Activated CD4-positive, alpha-beta memory T cell treated with anti-CD3 and anti-CD28 coated beads, Interleukin-2, amount 10 ng/mL, durations not matched to agents 7 days and 5 days (primary cell): ENCODE data around the gene SMYD3. TPM values are rescaled to one million over a fixed set of nuclear protein-coding genes. Genes with fewer than 3 reads are reported as not detected.

ENCODE experiments used
- CTCF ChIA-PET: fragments of 350-600 bp; sonication (Branson Sonifier 250); formaldehyde crosslinking; loops from one replicate; lab custom pipeline; 2021; ENCODE audit warnings: antibody characterized with exemption, inconsistent platforms; lab: Charles Lee
- POLR2A ChIA-PET: fragments of 350-600 bp; sonication (Branson Sonifier 250); formaldehyde crosslinking; loops from one replicate; lab custom pipeline; 2021; ENCODE audit warnings: antibody characterized with exemption; lab: Charles Lee
- DNase-seq: peaks from one replicate; pipeline ENCODE4 v3.0.0-alpha.2; 2020
- H3K27ac Mint-ChIP-seq: one replicate; pipeline ENCODE4 v1.8.0; 2021; ENCODE audit warnings: mild to moderate bottlenecking, mixed read lengths
- H3K27me3 Mint-ChIP-seq: one replicate; pipeline ENCODE4 v1.8.0; 2021; ENCODE audit warnings: mixed read lengths
- H3K36me3 Mint-ChIP-seq: one replicate; pipeline ENCODE4 v1.8.0; 2021; ENCODE audit warnings: low read depth, mixed read lengths
- H3K4me1 Mint-ChIP-seq: one replicate; pipeline ENCODE4 v1.8.0; 2021; ENCODE audit warnings: mixed read lengths
- H3K4me3 Mint-ChIP-seq: one replicate; pipeline ENCODE4 v1.8.0; 2021; ENCODE audit warnings: mild to moderate bottlenecking, mixed read lengths
- H3K9me3 Mint-ChIP-seq: one replicate; pipeline ENCODE4 v1.8.0; 2021; ENCODE audit warnings: mixed read lengths
- total RNA-seq, 2 experiments: library from RNA; stranded (reverse); gene quantifications; one replicate each; pipeline ENCODE4 v1.2.3, GENCODE V29; 2021

Gene SMYD3
- total RNA-seq, 2 experiments from 2014 or later = 15.5 to 18.7 TPM

- DNase-seq = no peak
- Mint-ChIP-seq H3K4me1 (peaks cover 14% of the 10 kb centered on the region), H3K27me3 (no peaks in the 10 kb centered on the region), H3K4me3 (no peak overlapping the region), H3K27ac (no peak overlapping the region), H3K36me3 (no peaks in the 10 kb centered on the region), H3K9me3 (no peaks in the 10 kb centered on the region)
- POLR2A ChIA-PET = no interaction called here
- CTCF ChIA-PET = no interaction called here
Measured at GRCh38 chr1:246479061-246479460, 28.0 kb downstream of the SMYD3 start.

- Mint-ChIP-seq H3K27me3 (no peaks in the 10 kb centered on the region), H3K4me1 (peaks cover 4% of the 10 kb centered on the region), H3K4me3 (no peak overlapping the region), H3K27ac (no peak overlapping the region), H3K36me3 (no peaks in the 10 kb centered on the region), H3K9me3 (no peaks in the 10 kb centered on the region)
- POLR2A ChIA-PET = no interaction called here
- CTCF ChIA-PET = no interaction called here
- no peak for DNase-seq
Measured at GRCh38 chr1:246477634-246478033, 29.4 kb downstream of the SMYD3 start.

GRCh38 chr1:246476771-246477170 is 30.3 kb downstream of the SMYD3 start:
- Mint-ChIP-seq H3K27ac (no peak overlapping the region), H3K9me3 (no peaks in the 10 kb centered on the region), H3K36me3 (no peaks in the 10 kb centered on the region), H3K4me1 (peaks cover 4% of the 10 kb centered on the region), H3K4me3 (no peak overlapping the region), H3K27me3 (no peaks in the 10 kb centered on the region)
- ChIA-PET POLR2A (no interaction called here), CTCF (no interaction called here)
- DNase-seq = no peak

- Mint-ChIP-seq H3K27me3 (no peaks in the 10 kb centered on the region), H3K4me1 (peaks cover 1% of the 10 kb centered on the region), H3K27ac (no peak overlapping the region), H3K9me3 (no peaks in the 10 kb centered on the region), H3K4me3 (no peak overlapping the region), H3K36me3 (no peaks in the 10 kb centered on the region)
- ChIA-PET CTCF (no interaction called here), POLR2A (no interaction called here)
- no peak for DNase-seq
Measured at GRCh38 chr1:246471688-246472087, 35.4 kb downstream of the SMYD3 start.

- Mint-ChIP-seq H3K27me3 (no peaks in the 10 kb centered on the region), H3K9me3 (no peaks in the 10 kb centered on the region), H3K4me3 (no peak overlapping the region), H3K36me3 (no peaks in the 10 kb centered on the region), H3K4me1 (no peaks in the 10 kb centered on the region), H3K27ac (no peak overlapping the region)
- ChIA-PET POLR2A (no interaction called here), CTCF (no interaction called here)
- no peak for DNase-seq
Measured at GRCh38 chr1:246470585-246470984, 36.5 kb downstream of the SMYD3 start.

- H3K36me3 Mint-ChIP-seq = no peaks in the 10 kb centered on the region
- H3K27ac Mint-ChIP-seq = no peak overlapping the region
- peaks cover 5% of the 10 kb centered on the region for H3K4me1 Mint-ChIP-seq
- no peak for DNase-seq
- ChIA-PET CTCF (no interaction called here), POLR2A (no interaction called here)
- H3K9me3 Mint-ChIP-seq = no peaks in the 10 kb centered on the region
- no peaks in the 10 kb centered on the region for H3K27me3 Mint-ChIP-seq
- H3K4me3 Mint-ChIP-seq = no peak overlapping the region
Measured at GRCh38 chr1:246462986-246463385, 44.1 kb downstream of the SMYD3 start.

GRCh38 chr1:246460406-246460805 is 46.7 kb downstream of the SMYD3 start:
- no peak for DNase-seq
- no peak overlapping the region for H3K4me3 Mint-ChIP-seq
- no peak overlapping the region for H3K27ac Mint-ChIP-seq
- H3K27me3 Mint-ChIP-seq = no peaks in the 10 kb centered on the region
- ChIA-PET POLR2A (no interaction called here), CTCF (no interaction called here)
- peaks cover 6% of the 10 kb centered on the region for H3K4me1 Mint-ChIP-seq
- no peaks in the 10 kb centered on the region for H3K36me3 Mint-ChIP-seq
- H3K9me3 Mint-ChIP-seq = no peaks in the 10 kb centered on the region

- no peaks in the 10 kb centered on the region for H3K36me3 Mint-ChIP-seq
- no peak overlapping the region for H3K4me3 Mint-ChIP-seq
- CTCF ChIA-PET = interaction anchor here (0.7 kb wide), 1 partner anchor 301 kb away, joined by 3 read pairs; no protein-coding TSS in a partner anchor
- POLR2A ChIA-PET = no interaction called here
- no peak for DNase-seq
- H3K27me3 Mint-ChIP-seq = no peaks in the 10 kb centered on the region
- H3K27ac Mint-ChIP-seq = no peak overlapping the region
- peaks cover 6% of the 10 kb centered on the region for H3K4me1 Mint-ChIP-seq
- H3K9me3 Mint-ChIP-seq = no peaks in the 10 kb centered on the region
Measured at GRCh38 chr1:246459221-246459620, 47.9 kb downstream of the SMYD3 start.

- Mint-ChIP-seq H3K27me3 (no peaks in the 10 kb centered on the region), H3K4me1 (peaks cover 6% of the 10 kb centered on the region), H3K9me3 (no peaks in the 10 kb centered on the region), H3K27ac (no peak overlapping the region), H3K4me3 (no peak overlapping the region), H3K36me3 (no peaks in the 10 kb centered on the region)
- DNase-seq = no peak
- POLR2A ChIA-PET = no interaction called here
- CTCF ChIA-PET = interaction anchor here (0.7 kb wide), 1 partner anchor 9 kb away, joined by 3 read pairs; no protein-coding TSS in a partner anchor
Measured at GRCh38 chr1:246455476-246455875, 51.6 kb downstream of the SMYD3 start.

- Mint-ChIP-seq H3K4me1 (peaks cover 3% of the 10 kb centered on the region), H3K27ac (no peak overlapping the region), H3K9me3 (no peaks in the 10 kb centered on the region), H3K36me3 (no peaks in the 10 kb centered on the region), H3K27me3 (no peaks in the 10 kb centered on the region), H3K4me3 (no peak overlapping the region)
- no peak for DNase-seq
- CTCF ChIA-PET = no interaction called here
- POLR2A ChIA-PET = no interaction called here
Measured at GRCh38 chr1:246454655-246455054, 52.4 kb downstream of the SMYD3 start.

GRCh38 chr1:246450611-246451251 is 56.3 kb downstream of the SMYD3 start:
- CTCF ChIA-PET = interaction anchor here (1.1 to 1.5 kb wide), 4 partner anchors 438 to 1297 kb away, joined by 3 to 8 read pairs (median 4); no protein-coding TSS in a partner anchor

GRCh38 chr1:246448373-246448772 is 58.7 kb downstream of the SMYD3 start:
- H3K4me1 Mint-ChIP-seq = no peaks in the 10 kb centered on the region
- no peak overlapping the region for H3K4me3 Mint-ChIP-seq
- H3K36me3 Mint-ChIP-seq = no peaks in the 10 kb centered on the region
- CTCF ChIA-PET = interaction anchor here (0.7 to 1.6 kb wide), 3 partner anchors 435 to 560 kb away, joined by 3 to 9 read pairs (median 5); no protein-coding TSS in a partner anchor
- POLR2A ChIA-PET = no interaction called here
- H3K9me3 Mint-ChIP-seq = no peaks in the 10 kb centered on the region
- DNase-seq = no peak
- no peak overlapping the region for H3K27ac Mint-ChIP-seq
- H3K27me3 Mint-ChIP-seq = no peaks in the 10 kb centered on the region

More at GRCh38 chr1:246450611-246451251, 56.3 kb downstream of the SMYD3 start:
- H3K4me3 Mint-ChIP-seq = no peak overlapping the region
- H3K4me1 Mint-ChIP-seq = no peaks in the 10 kb centered on the region
- no peaks in the 10 kb centered on the region for H3K9me3 Mint-ChIP-seq
- POLR2A ChIA-PET = no interaction called here
- no peaks in the 10 kb centered on the region for H3K27me3 Mint-ChIP-seq
- no peak for DNase-seq
- H3K36me3 Mint-ChIP-seq = no peaks in the 10 kb centered on the region
- no peak overlapping the region for H3K27ac Mint-ChIP-seq

- H3K4me1 Mint-ChIP-seq = no peaks in the 10 kb centered on the region
- no peak overlapping the region for H3K27ac Mint-ChIP-seq
- H3K9me3 Mint-ChIP-seq = no peaks in the 10 kb centered on the region
- H3K4me3 Mint-ChIP-seq = no peak overlapping the region
- CTCF ChIA-PET = no interaction called here
- H3K27me3 Mint-ChIP-seq = no peaks in the 10 kb centered on the region
- POLR2A ChIA-PET = no interaction called here
- DNase-seq = no peak
- H3K36me3 Mint-ChIP-seq = no peaks in the 10 kb centered on the region
Measured at GRCh38 chr1:246447501-246447900, 59.6 kb downstream of the SMYD3 start.

GRCh38 chr1:246445503-246445902 is 61.6 kb downstream of the SMYD3 start:
- Mint-ChIP-seq H3K4me3 (no peak overlapping the region), H3K27ac (no peak overlapping the region), H3K9me3 (no peaks in the 10 kb centered on the region), H3K36me3 (no peaks in the 10 kb centered on the region), H3K4me1 (no peaks in the 10 kb centered on the region), H3K27me3 (no peaks in the 10 kb centered on the region)
- CTCF ChIA-PET = no interaction called here
- no peak for DNase-seq
- POLR2A ChIA-PET = no interaction called here
